Measurements from ENCODE around the gene KIFAP3.

GRCh38 chr1:170012920-170013319 lies 61.6 kb downstream of the KIFAP3 start:
- TF ChIP-seq POLR2A (IDR thresholded peaks at IDR 0.05) (no peak), CTCF (IDR thresholded peaks at IDR 0.05) (no peak)

All from thyroid gland (tissue), 4 donors.